Stomach smooth muscle (tissue), 2 donors: Measurements from ENCODE around the gene SLC22A16.
"Not testable (repeated sequence)": the region's sequence is repeated elsewhere in the genome, so short reads cannot be mapped to it uniquely, and the experiment has no call there.

Experiments used
- H3K27ac ChIP-seq: one replicate; pipeline ENCODE4 v1.7.0; 2013; ENCODE audit warnings: mild to moderate bottlenecking, low read length, inconsistent platforms
- H3K27me3 ChIP-seq, 2 donors: one replicate each; pipeline ENCODE4 v1.7.0; 2013; ENCODE audit warnings: low read length in 2 of 2; ENCODE audit not compliant: insufficient read depth in 2 of 2, control insufficient read depth in 1 of 2
- H3K36me3 ChIP-seq, 2 donors: one replicate each; pipeline ENCODE4 v1.7.0; 2013; ENCODE audit warnings: low read length in 2 of 2; ENCODE audit not compliant: control insufficient read depth in 2 of 2, insufficient read depth in 2 of 2
- H3K4me1 ChIP-seq: one replicate; pipeline ENCODE4 v1.7.0; 2013; ENCODE audit warnings: low read length; ENCODE audit not compliant: control insufficient read depth, insufficient read depth
- H3K4me3 ChIP-seq, 2 donors: one replicate each; pipeline ENCODE4 v1.7.0; 2013; ENCODE audit warnings: low read length in 2 of 2
- H3K9ac ChIP-seq, 2 donors: one replicate each; pipeline ENCODE4 v1.7.0; 2013; ENCODE audit warnings: low read length in 2 of 2, mild to moderate bottlenecking in 1 of 2
- H3K9me3 ChIP-seq, 2 donors: one replicate each; pipeline ENCODE4 v1.7.0; 2013; ENCODE audit warnings: low read length in 2 of 2; ENCODE audit not compliant: control insufficient read depth in 2 of 2
- donor health status: healthy.
- donor health status: Pancreatic carcinoma.

Gene SLC22A16

GRCh38 chr6:110512991-110513390 lies 36.6 kb upstream of the SLC22A16 start:
- H3K9ac ChIP-seq, result no peak overlapping the region
- H3K27ac ChIP-seq, result no peak overlapping the region
- H3K9me3 ChIP-seq, result no peaks in the 10 kb centered on the region
- H3K36me3 ChIP-seq, result no peaks in the 10 kb centered on the region
- H3K4me3 ChIP-seq, result no peak overlapping the region
- no peaks in the 10 kb centered on the region for H3K27me3 ChIP-seq
- H3K4me1 ChIP-seq, result no peaks in the 10 kb centered on the region

- not testable (repeated sequence) for H3K4me3 ChIP-seq, H3K9ac ChIP-seq, H3K36me3 ChIP-seq, H3K4me1 ChIP-seq, H3K9me3 ChIP-seq, H3K27me3 ChIP-seq, H3K27ac ChIP-seq
Measured at GRCh38 chr6:110512549-110512948, 36.1 kb upstream of the SLC22A16 start.

GRCh38 chr6:110511401-110511800 lies 35.0 kb upstream of the SLC22A16 start:
- H3K36me3 ChIP-seq, result no peaks in the 10 kb centered on the region
- H3K9me3 ChIP-seq, result no peaks in the 10 kb centered on the region
- H3K27ac ChIP-seq, result no peak overlapping the region
- H3K4me1 ChIP-seq, result no peaks in the 10 kb centered on the region
- H3K4me3 ChIP-seq, result no peak overlapping the region
- H3K9ac ChIP-seq, result no peak overlapping the region
- H3K27me3 ChIP-seq, result no peaks in the 10 kb centered on the region

- Histone ChIP-seq H3K27ac (no peak overlapping the region), H3K36me3 (no peaks in the 10 kb centered on the region), H3K4me1 (no peaks in the 10 kb centered on the region), H3K9me3 (no peaks in the 10 kb centered on the region), H3K4me3 (no peak overlapping the region), H3K9ac (no peak overlapping the region), H3K27me3 (no peaks in the 10 kb centered on the region)
Measured at GRCh38 chr6:110509617-110510241, 33.3 kb upstream of the SLC22A16 start.

GRCh38 chr6:110504891-110505290 lies 28.5 kb upstream of the SLC22A16 start:
- H3K4me1 ChIP-seq, H3K4me3 ChIP-seq: not testable (repeated sequence)

GRCh38 chr6:110495949-110496348 lies 19.5 kb upstream of the SLC22A16 start:
- no peak overlapping the region for H3K4me3 ChIP-seq
- H3K27ac ChIP-seq, result no peak overlapping the region
- no peaks in the 10 kb centered on the region for H3K9me3 ChIP-seq
- no peaks in the 10 kb centered on the region for H3K27me3 ChIP-seq
- no peak overlapping the region for H3K9ac ChIP-seq
- no peaks in the 10 kb centered on the region for H3K4me1 ChIP-seq
- H3K36me3 ChIP-seq, result no peaks in the 10 kb centered on the region

More at GRCh38 chr6:110504891-110505290, 28.5 kb upstream of the SLC22A16 start:
- not testable (repeated sequence) for H3K9me3 ChIP-seq, H3K27ac ChIP-seq, H3K27me3 ChIP-seq, H3K36me3 ChIP-seq, H3K9ac ChIP-seq

- Histone ChIP-seq H3K4me1 (no peaks in the 10 kb centered on the region), H3K27me3 (no peaks in the 10 kb centered on the region), H3K4me3 (no peak overlapping the region), H3K27ac (no peak overlapping the region), H3K9ac (no peak overlapping the region), H3K36me3 (no peaks in the 10 kb centered on the region), H3K9me3 (no peaks in the 10 kb centered on the region)
Measured at GRCh38 chr6:110493253-110493800, 16.9 kb upstream of the SLC22A16 start.

GRCh38 chr6:110492584-110492983 lies 16.2 kb upstream of the SLC22A16 start:
- Histone ChIP-seq H3K9me3 (no peaks in the 10 kb centered on the region), H3K4me3 (no peak overlapping the region), H3K9ac (no peak overlapping the region), H3K36me3 (no peaks in the 10 kb centered on the region), H3K27ac (no peak overlapping the region), H3K4me1 (no peaks in the 10 kb centered on the region), H3K27me3 (no peaks in the 10 kb centered on the region)

GRCh38 chr6:110491644-110492317 lies 15.4 kb upstream of the SLC22A16 start:
- Histone ChIP-seq H3K27ac (no peak overlapping the region), H3K4me3 (no peak overlapping the region), H3K4me1 (no peaks in the 10 kb centered on the region), H3K27me3 (no peaks in the 10 kb centered on the region), H3K9me3 (no peaks in the 10 kb centered on the region), H3K9ac (no peak overlapping the region), H3K36me3 (no peaks in the 10 kb centered on the region)

GRCh38 chr6:110491299-110491643 lies 14.9 kb upstream of the SLC22A16 start:
- no peaks in the 10 kb centered on the region for H3K27me3 ChIP-seq
- no peak overlapping the region for H3K27ac ChIP-seq
- H3K9ac ChIP-seq, result no peak overlapping the region
- no peaks in the 10 kb centered on the region for H3K4me1 ChIP-seq
- no peaks in the 10 kb centered on the region for H3K9me3 ChIP-seq
- H3K36me3 ChIP-seq, result no peaks in the 10 kb centered on the region
- no peak overlapping the region for H3K4me3 ChIP-seq

GRCh38 chr6:110490110-110490509 lies 13.7 kb upstream of the SLC22A16 start:
- Histone ChIP-seq H3K9ac (no peak overlapping the region), H3K4me1 (no peaks in the 10 kb centered on the region), H3K27me3 (no peaks in the 10 kb centered on the region), H3K27ac (no peak overlapping the region), H3K4me3 (no peak overlapping the region), H3K9me3 (no peaks in the 10 kb centered on the region), H3K36me3 (no peaks in the 10 kb centered on the region)
